NCI-H446 treated with DMSO at 0.1 percent for 48 hours (cell line): ENCODE data around the gene PRRX2.
A peak's percentile ranks its signal among the peaks of the same experiment; 100 is the strongest.
"Not testable (repeated sequence)": the region's sequence is repeated elsewhere in the genome, so short reads cannot be mapped to it uniquely, and the experiment has no call there.

Experiments
- DNase-seq: peaks from one replicate; lab custom pipeline; 2025; lab: John Stamatoyannopoulos, UW

PRRX2 gene

DNA sequence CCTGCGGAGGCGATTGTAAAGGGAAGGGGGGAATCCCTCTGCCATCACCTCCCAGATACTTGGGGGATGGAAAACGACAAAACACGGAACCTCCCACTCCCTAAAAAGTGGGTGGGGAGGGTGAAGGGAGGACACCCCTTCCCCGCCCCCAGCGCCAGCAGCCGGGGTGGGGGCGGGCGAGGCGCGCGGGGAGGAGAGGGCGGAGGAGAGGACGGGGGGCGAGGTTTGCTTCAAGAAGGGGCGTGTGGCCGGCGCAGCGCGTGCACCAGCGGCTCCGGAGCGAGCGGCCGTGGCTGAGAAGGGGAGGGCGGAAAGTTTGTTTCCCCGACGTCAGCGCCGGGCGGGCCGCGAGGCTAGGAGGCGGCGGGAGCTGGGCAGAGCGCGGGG lies at the start of gene PRRX2:
TSS of gene PRRX2 (plus strand) at position 259 of the 387 bp plus-strand sequence. CDS start 221 bp downstream, outside the sequence.
- no peak for DNase-seq

DNA sequence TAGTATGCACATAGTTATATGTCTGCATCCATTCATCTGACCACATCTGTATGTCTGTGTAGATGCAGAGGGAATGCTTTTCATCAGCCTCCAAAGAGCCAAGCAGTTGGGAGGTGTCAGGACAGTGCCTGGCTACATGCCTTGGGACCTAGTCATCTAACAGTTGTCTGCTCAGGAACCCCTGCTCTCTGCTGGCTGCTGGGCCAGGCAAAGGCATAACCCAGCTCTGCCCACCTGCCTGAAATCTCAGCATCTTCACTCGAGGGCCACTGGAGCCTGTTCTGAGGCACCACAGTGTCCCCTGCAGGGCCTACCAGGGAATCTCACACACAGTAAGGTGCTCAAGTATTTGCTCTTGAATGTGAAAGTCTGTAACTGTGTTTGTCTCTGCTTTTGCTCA lies 48.3 kb upstream of the PRRX2 start:
- no peak for DNase-seq

DNA sequence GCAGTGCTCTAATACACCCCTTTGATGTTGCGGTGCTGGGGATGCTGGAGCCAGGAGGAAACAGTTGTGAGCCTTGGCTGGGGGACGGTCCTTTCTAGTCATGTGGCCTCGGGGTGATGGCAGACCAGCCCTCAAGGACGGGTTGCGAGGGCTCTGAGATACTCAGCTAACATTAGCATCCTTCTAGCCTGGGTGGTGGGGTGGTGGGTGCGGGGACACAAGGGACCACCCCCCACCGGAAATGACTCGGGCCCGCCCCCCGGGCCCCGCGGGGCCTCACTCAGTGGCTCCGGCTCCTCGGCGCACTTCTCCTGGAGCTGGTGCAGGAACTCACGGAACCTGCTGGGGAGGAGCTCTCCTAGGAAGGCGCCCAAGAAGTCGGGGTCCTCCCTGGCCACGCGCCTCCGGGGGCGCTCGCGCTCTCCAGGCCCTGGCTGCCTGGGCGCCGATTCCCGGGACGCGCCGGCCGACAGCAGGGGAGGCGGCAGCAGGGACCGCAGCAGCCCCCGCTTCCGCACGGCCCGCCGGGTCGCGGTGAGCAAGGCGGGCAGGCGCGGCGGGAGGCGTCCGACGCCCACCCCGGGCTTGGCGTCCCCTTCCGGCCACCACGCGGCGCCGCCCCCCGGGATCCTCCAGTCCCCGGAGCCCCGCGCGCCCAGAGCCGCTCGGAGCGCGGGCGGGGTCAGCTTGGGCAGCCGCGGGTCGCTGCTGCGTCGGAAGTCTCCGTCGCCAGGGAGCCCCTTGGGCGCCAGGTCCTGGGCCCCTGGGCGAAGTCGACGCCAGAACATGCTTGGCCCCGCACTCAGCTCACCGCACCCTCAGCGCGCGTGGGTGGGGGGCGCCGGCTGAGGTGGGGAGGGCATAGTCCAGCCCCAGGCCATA lies 45.4 kb upstream of the PRRX2 start:
- DNase-seq = no peak

DNA sequence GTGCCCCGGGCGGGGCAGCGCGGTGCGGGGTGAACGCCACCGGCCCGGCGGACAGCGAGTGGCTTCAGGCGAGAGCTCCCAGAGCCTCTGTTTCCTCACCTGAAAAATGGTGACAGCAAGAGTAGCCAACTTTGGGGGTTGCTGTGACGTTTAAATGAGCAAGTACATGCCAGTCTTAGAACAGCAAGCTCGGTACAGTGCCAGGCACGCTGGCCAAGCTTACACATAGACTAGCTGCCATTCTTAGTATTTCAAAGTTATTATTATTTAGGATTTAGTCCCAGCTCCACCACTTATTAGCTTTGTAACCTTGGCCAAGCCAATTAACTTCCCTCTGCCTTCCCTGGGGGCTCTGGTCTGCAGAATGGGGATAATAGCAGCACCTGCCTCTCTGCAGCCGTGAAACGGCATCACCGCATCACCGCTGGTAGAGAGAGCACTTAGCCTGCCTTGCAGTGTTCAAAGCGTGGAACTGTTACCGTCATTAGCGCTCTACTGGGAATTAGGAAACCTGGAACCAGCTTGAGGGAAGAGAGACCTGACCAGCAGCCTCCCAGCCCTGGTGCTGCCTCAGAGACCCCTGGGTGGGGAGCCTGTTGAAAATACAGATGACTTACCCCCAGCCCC lies 44.7 kb upstream of the PRRX2 start, which contains the start of gene C9orf50:
TSS of gene C9orf50 (minus strand) at position 433 of the 627 bp plus-strand sequence. CDS start 527 bp downstream, outside the sequence.
- no peak for DNase-seq

DNA sequence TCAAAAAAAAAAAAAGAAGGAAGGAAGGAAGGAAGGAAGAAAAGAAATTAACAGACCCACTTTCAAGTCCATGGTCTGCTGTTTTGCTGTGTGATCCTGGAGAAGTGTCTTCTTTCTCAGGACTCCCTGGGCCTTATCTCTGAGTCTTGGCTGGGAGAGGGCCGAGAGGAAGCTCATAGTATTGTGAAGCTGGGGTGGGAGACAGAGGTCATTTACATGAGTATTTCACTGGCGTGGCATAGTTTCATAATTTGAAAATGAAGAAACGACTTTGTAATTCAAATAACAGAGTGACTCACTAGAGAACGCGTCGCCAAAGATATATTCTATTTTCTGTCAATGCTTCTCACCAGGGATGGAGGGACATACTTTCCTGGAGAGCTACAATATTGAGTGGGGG lies 42.1 kb upstream of the PRRX2 start:
- DNase-seq = no peak

DNA sequence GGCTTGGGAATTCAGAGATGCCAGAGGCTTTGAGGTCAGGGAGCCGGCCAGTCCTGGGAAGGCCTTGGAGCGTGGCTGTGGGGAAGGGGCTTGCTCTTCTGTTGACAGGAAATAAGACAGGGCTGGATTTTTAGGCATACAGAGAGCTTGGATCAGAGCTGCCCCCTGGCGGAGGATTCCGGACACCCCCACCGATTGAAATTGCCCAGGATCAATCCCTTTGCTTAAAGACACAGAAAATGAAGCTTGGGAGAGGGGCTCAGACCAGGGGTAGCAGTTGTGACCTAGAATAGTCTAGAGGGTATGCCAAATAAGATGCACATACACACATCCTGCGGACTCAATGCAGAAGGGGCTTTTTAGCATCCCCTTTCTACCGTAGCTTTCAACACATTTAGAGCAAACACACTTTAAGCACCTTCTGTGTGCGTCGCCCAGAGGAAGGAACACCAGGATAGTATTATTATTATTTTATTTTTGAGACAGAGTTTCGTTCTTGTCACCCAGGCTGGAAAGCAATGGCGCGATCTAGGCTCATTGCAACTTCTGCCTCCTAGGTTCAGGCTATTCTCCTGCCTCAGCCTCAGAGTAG lies 41.2 kb upstream of the PRRX2 start:
- DNase-seq = no peak

DNA sequence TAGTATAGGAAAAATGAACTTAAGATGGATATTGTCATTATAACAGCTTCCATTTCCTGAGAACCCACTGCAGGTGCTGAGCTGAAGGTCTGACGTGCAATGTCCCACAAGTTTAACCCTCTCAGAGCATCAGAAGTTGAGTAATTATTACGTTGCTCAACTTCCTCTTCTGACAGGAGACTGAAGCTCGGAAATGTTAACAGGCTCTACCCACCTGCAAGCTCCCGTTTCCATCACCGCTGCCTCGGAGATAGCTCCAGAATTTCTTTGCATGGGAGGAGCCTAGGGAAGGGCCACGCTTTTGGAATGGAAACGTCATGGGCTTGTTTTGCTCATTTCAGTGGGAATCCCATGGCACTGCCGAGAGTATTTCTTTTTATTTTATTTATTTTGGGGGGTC lies 40.5 kb upstream of the PRRX2 start:
- DNase-seq = no peak

DNA sequence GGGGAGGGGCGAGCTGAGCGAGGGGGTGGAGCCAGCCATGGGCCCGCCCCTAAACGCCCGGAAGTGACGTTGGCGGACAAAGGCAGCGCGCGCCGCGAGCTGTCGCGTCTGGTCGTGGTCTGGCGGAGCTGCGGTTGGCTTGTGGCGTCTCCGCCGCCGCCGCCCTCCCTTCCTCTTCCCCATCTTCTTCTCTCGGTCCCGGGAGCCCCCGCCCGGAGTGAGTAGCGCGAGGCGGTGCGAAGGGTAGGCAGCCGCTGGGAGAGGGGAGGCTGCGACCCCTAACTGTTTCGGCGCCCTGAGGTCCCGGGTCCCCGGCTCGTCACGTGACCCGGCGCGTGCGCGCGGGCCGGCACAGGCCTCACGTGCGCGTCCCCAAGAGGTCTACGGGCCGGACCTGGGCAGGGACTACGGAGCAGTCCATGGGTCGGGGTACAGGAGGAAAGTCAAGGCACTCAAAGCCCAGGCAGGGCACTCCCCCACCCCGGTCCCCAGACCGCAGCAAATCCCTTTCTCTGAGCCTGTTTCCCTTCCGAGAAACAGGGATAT lies 39.3 kb upstream of the PRRX2 start, which contains the start of gene NTMT1:
TSS of gene NTMT1 (plus strand) at position 85 of the 546 bp plus-strand sequence. CDS start 6,541 bp downstream, outside the sequence.
- peak; percentile 20 for DNase-seq

DNA sequence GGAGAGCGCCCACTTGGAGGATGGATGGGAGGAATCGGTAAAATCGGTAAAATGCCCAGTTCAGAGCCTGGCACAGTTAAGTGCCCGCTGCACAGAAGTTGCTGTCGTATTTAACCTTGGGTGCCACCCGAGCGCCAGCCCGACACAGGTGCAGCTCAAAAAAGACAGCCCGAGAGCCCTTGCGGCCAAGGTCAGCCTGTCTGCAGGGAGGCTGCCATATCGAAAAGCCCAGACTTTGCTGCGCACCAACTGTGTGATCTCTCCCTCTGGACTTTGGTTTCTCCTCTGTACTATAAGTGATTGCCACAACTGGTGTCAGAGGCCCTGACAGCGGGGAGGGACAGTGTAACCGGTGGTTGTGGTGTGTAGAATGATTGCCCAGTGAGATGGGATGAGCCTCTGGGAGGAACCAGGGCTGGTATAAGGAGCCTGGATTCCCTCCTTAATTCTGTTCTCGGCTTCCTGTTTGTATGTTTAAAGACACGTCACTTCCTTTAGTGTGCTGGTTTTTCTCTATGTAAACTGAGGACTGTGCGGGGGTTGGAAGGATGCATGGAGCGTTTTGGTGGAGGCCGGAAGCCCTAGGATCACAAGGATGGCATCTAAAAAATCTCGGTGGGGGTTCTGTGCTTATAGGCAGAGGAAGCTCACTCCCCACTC lies 38.7 kb upstream of the PRRX2 start:
- DNase-seq = no peak

DNA sequence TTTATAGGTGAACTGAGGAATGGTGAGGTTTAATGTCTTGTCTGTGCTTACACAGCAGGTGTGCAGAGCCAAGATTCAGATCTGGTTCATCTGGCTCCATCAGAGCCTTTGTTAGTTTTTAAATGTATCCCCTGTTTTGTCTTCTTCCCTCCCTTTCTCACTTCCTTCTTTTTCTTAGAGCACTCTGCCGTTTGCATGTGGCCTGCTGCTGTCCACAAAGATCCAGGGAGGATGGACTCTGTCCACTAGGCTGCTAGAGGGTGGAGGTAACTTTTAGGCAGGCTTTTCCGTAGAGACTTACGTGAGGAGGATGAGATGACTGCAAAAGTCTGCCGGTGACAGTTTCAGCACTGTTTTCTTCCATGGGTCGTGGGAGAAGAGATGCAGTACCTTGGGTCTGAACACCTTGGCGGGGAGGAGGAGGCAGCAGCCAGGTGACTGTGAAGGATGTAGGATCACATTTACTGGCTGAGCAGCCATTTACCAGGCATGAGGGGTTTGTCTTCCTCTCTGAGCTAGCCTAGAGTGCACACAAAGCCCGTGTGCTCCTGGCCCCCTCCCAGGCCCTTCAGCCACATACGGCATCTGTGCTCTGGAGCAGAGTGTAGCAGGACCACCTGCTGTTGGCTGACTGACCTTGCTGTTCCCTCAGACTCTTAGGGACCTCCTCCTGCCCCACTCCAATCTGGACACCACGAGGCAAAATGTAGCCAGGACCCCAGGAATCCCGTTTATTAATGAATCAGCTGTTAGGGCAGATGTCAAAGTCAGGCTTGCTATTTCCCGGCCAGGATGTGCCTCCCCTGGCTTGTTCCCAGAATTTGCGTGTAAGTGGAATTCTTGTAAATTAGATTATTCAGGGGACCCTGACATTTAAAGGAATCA lies 37.6 kb upstream of the PRRX2 start:
- DNase-seq = no peak

DNA sequence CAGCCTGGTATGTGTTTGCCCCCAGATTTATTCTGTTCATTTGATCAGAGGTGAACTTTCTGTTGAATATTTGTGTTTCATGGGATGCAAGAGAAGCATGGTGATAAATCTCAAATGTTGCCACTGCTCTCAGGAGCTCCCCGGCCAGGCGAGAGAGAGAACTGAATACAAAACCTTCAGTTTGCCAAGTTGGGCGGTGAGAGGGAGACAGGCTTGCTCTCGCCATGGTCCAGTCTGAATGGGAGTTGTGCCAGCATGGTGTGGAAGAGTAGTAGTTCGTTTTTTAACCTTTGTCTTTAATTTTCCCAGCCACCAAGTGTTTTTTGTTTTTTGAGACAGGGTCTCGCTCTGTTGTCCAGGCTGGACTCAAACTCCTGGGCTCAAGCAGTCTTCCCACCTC lies 36.7 kb upstream of the PRRX2 start:
- DNase-seq = no peak

DNA sequence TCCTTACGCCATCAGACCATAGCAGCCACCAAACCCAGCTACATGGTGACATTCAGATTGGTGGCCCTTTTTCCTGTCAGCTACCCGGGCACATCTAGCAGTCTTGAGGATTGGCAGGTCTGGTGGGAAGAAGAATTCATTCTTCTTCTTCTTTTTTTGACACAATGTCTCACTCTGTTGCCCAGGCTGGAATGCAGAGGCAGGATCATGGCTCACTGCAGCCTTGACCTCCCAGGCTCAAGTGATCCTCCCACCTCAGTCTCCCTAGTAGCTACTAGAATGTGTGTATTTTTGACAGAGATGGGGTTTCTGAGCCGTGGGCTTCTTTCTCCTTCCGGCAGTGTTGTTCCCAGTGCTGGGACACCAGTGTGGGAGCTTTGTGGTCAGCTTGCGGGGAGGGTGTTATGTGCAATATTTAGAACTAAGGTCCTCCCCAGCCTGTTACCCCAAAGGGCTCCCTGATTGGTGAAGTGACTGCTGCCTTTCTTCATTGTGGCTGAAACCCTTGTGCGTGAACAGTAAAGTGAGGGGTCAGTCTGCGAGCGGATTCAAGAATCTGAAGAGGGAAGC lies 36.1 kb upstream of the PRRX2 start:
- DNase-seq = no peak

DNA sequence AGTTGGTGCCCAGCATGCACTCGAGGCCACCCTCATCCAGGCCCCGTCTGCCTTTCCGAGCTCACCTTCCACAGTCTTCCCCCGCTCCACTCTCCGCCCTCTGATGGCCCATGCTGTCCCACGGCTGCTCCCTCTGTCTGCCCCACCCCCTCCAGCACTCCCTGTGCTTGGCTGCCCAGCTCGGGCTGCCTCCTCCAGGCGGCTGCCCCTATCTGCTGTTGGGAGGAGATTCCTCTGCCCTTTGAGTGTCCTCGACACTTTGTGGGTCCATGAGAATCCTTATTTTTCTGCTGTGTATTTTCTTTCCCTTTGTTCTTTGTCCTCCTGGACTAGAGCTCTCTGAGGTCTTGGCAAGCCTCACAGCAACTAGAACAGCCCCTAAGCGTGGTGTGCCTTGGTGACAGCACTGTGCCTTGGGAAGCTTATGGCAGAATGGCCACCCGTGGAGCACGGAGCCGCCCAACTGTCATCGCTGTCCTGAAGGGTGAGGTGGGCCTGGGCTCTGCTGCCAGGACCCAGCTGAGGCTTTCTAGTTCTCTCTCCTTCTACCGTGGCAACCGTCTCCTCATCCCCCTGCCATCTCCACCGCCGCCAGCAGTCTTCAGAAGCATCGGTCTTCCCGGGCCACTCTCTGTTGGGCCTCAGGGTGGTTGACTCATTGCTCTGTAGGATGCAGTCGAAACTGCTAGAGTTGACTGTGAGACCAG lies 34.3 kb upstream of the PRRX2 start:
- DNase-seq = no peak

DNA sequence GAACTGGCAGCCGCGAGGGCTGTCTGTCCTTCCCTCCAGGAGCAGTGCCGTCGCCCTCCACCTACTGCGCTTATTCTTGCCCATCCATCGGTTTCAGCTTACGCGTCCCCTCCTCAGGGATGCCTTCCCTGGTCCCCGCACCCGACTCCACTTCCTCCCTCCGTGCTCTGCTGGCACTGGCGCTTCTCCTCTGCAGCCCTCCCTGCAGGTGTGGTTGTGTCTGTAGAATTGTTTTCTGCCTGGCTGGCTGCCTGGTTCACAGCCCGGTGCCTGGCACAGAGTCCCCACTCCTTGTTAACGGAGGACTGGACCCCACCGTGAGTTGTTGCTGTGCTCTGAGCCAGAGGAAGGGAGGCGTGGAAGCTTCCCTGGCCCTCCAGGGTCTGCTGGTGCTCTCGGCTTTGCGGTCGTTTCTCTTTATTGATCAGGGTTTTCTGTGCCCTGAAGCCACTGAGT lies 33.7 kb upstream of the PRRX2 start:
- no peak for DNase-seq

DNA sequence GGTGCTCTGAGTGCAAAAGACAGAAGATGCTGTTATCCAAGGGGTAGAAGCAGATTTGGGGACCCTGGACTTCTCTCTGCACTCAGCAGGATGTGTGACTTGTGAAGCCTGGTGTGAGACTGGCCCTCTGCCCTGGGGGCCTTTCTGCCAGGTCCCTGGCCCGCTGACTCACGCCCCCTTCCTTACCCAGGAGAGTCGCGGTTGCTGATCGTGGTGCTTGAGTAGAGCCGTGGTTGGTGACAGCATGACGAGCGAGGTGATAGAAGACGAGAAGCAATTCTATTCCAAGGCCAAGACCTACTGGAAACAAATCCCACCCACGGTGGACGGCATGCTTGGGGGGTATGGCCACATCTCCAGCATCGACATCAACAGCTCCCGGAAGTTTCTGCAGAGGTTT lies 33.0 kb upstream of the PRRX2 start:
- DNase-seq = no peak

DNA sequence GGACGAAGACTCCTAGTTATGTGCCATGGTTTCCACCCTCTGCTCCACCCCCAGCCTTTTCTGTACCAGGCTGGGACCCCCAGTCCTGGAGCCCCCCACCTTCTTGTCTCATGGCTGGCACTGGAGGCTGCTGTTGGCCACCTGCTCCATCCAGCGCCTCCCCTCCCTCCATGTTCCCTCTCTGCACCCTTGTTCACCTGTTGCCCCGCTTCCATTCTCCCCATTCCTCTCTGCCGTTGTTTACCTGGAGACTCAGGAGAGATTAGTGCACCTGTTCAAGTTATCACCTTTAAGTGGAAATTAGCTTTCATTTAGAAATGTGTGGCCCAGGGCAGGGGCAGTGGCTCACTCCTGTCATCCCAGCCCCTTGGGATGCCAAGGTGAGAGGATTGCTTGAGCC lies 32.2 kb upstream of the PRRX2 start:
- DNase-seq = no peak

DNA sequence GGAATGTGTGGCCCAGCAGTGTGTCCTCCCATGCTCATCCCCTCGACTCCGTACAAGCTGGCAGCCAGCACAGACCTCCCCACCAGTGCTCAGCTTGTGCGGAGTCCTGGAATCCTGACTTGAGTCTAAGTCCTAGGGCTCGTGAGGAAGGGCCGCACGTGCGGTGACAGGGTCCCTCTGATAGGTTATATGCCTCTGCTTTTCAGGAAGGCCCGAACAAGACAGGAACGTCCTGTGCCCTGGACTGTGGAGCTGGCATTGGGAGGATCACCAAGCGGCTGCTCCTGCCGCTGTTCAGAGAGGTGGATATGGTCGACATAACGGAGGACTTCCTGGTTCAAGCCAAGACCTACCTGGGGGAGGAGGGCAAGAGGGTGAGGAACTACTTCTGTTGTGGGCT lies 31.6 kb upstream of the PRRX2 start:
- DNase-seq = no peak

DNA sequence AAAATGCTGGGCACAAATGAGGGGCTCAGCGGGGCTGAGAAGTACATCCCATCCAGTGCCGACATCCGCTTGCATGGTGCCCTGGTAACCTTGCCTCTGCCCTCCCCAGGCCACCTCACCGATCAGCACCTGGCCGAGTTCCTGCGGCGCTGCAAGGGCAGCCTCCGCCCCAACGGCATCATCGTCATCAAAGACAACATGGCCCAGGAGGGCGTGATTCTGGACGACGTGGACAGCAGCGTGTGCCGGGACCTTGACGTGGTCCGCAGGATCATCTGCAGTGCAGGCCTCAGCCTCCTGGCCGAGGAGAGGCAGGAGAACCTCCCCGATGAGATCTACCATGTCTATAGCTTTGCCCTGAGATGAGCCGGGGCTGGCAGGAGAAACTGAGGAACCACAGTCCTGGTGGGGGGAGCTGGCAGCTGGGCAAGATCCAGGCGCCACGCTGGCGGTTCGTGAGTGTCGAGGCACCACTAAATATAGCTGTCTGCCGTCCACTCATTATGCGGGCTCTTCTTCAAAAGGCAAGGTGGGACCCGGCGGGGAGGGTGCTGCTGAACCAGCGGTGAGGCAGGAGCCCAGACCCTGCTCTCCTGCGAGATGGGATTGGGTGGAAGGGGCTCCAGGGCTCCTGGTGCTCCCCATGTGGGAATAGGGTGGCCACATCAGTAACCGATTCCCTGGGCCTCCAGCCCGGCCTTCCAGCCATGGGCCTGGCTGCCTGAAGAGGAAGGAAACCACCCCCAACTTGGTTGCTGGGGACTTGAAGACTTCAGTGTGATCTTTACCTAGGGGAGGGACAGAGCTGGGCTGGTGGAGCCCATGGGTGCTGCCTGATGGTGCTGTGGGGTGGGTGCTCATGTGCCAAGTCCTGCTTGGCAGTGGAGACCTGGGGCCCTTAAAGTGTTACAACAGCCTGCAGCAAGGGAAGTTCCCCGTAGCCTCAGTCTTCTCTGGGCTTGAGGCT lies 30.1 kb upstream of the PRRX2 start:
- no peak for DNase-seq

DNA sequence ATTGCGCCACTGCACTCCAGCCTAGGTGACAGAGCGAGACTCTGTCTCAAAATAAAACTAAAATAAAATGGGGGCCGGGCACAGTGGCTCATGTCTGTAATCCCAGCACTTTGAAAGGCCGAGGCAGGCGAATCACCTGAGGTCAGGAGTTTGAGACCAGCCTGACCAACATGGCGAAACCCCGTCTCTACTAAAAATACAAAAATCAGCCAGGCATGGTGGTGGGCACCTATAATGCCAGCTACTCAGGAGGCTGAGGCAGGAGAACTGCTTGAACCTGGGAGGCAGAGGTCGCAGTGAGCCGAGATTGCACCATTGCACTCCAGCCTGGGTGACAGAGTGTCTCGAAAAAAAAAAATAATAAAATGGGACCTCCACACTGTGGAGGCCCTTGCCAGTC lies 29.1 kb upstream of the PRRX2 start:
- not testable (repeated sequence) for DNase-seq
